WI38 (cell line): ENCODE results near the gene BEGAIN.

Source experiments
- H3K4me3 ChIP-seq: 2 replicates; pipeline ENCODE4 v1.5.1; 2011; ENCODE audit warnings: low read depth, mild to moderate bottlenecking, control low read depth, low read length
- CTCF ChIP-seq: IDR thresholded peaks from 2 replicates; pipeline ENCODE4 v1.5.1; 2012; ENCODE audit warnings: low read depth, mild to moderate bottlenecking, control low read depth, low read length

Gene BEGAIN

GRCh38 chr14:100553471-100553870, 33.7 kb downstream of the BEGAIN start:
- TF ChIP-seq CTCF = no peak
- no peak overlapping the region for H3K4me3 ChIP-seq

- no peak overlapping the region for H3K4me3 ChIP-seq
- TF ChIP-seq CTCF = no peak
Measured at GRCh38 chr14:100552524-100553125, 34.6 kb downstream of the BEGAIN start.

- no peak for TF ChIP-seq CTCF
- no peak overlapping the region for H3K4me3 ChIP-seq
Measured at GRCh38 chr14:100551056-100551455, 36.2 kb downstream of the BEGAIN start.

DNA sequence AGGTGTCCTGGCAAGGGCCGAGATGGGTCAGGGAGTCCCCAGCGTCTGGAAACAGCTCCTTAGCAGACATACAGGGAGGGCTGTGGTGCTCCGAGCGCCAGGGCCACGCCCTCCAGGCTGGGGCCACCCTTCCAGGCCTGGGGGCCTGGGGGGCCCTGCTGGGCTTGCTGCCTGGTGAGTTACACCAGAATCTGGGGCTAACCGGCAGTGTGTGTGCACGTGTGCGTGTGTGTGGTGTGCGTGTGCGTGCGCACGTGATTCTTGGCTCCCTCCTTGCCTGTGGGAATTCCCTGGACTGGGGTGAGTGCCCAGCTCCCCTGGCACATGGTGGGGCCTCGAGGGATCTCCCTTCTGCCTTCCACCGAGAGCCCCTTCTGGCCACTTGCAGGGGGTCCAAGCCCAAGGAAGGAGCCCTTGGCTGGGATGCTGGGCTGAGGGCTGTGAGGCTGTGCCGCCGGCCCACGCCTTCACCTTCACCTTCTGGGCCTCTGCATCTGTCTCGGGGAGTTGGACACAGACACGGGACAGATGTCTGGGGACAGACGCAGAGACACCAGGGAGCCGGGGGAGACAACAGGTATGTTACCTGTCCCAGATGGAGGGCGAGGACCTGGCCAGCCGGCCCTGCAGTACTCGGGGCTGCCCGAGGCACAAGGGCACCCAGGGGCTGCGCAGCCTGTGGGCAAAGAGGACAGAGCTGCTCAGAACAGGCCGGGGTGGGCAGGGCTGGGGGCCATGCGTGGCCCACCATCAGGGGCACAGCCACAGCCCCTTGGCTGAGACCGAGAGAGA, 37.2 kb downstream of the BEGAIN start:
- no peak overlapping the region for H3K4me3 ChIP-seq
- TF ChIP-seq CTCF = no peak

DNA sequence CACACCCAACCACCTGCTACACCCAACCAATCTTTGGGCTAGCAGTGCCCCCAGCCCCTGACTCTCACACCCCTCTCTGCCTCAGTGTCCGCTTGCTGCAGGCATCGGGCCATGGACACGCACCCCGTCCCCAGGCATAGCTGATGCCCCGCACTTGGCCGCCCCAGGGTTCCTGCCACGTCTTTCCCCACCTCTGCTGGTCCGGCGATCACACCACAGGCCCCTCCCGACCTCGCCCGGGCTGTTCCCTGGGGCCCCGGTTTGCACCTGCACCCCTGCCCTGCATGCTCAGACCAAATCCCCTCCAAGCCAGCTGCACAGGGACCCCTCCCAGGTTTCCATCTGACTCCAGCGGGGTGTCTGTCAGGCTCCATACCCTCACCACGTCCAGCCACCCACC, 38.3 kb downstream of the BEGAIN start:
- H3K4me3 ChIP-seq = no peak overlapping the region
- no peak for TF ChIP-seq CTCF

- no peak for TF ChIP-seq CTCF
- no peak overlapping the region for H3K4me3 ChIP-seq
Measured at GRCh38 chr14:100548295-100548655, 38.9 kb downstream of the BEGAIN start.

GRCh38 chr14:100547633-100548294, 39.5 kb downstream of the BEGAIN start:
- no peak overlapping the region for H3K4me3 ChIP-seq
- no peak for TF ChIP-seq CTCF
